Neural cell (in vitro differentiated cells): Measurements from ENCODE around the gene TMCO1. TPM values are rescaled to one million over a fixed set of nuclear protein-coding genes. Genes with fewer than 3 reads are reported as not detected.

Experiments
- polyA plus RNA-seq: library from polyadenylated mRNA; depleted of rRNA; stranded (reverse); fragments of >200 nt; gene quantifications from 2 replicates; pipeline ENCODE4 v1.2.3, GENCODE V29; 2014

The TMCO1 gene
- polyA plus RNA-seq, 1 donor from 2014 or later, result 137 TPM

Other genes with a start within 250 kb of the TMCO1 start
- gene LRRC52, start 224.9 kb downstream of the TMCO1 start, polyA plus RNA-seq, result not detected in 2 replicates
- 213 and 219 TPM in 2 replicates for gene MGST3, start 137.6 kb downstream of the TMCO1 start, polyA plus RNA-seq
- gene ALDH9A1, start 70.3 kb downstream of the TMCO1 start, polyA plus RNA-seq, result 25.5 and 26.6 TPM in 2 replicates
- gene UCK2, start 58.7 kb upstream of the TMCO1 start, polyA plus RNA-seq, result 36.0 and 42.8 TPM in 2 replicates